H1 (cell line): ENCODE results near the gene ZNF407. TPM values are rescaled to one million over a fixed set of nuclear protein-coding genes. Genes with fewer than 3 reads are reported as not detected.

ENCODE experiments used
- CTCF ChIA-PET: fragments of 300-600 bp; sonication (Branson Sonifier 250); formaldehyde crosslinking; loops from one replicate; lab custom pipeline; 2021; ENCODE audit not compliant: partially characterized antibody; lab: Charles Lee
- POLR2A ChIA-PET: fragments of 300-600 bp; sonication (Branson Sonifier 250); formaldehyde crosslinking; loops from one replicate; lab custom pipeline; 2021; ENCODE audit warnings: inconsistent platforms; ENCODE audit not compliant: partially characterized antibody; lab: Charles Lee
- DNase-seq, 2 experiments: peaks; one replicate each; pipeline versions ENCODE4 v3.0.0 to v3.0.0-alpha.2; 2010 to 2022; ENCODE audit warnings: low spot score in 2 of 2, low read depth in 1 of 2, mixed read lengths in 1 of 2
- FAIRE-seq: peaks from 2 replicates; lab custom pipeline; 2011; peaks lifted over from hg19 to GRCh38; lab: Jason Lieb, UNC
- H2AFZ ChIP-seq: 2 replicates; pipeline ENCODE4 v1.8.1; 2012; ENCODE audit warnings: low read length, inconsistent platforms
- H2AK5ac ChIP-seq: 2 replicates; pipeline ENCODE4 v1.6.1; 2013; ENCODE audit warnings: low read depth, low read length
- H2BK120ac ChIP-seq: replicated peaks from 2 replicates; pipeline ENCODE3; 2013; ENCODE audit warnings: low read depth, low read length, inconsistent platforms
- H2BK12ac ChIP-seq: 2 replicates; pipeline ENCODE4 v1.6.1; 2013; ENCODE audit warnings: low read depth, low read length
- H2BK15ac ChIP-seq: 2 replicates; pipeline ENCODE4 v1.6.1; 2013; ENCODE audit warnings: low read length
- H2BK20ac ChIP-seq: 2 replicates; pipeline ENCODE4 v1.6.1; 2013; ENCODE audit warnings: low read length
- H2BK5ac ChIP-seq: 2 replicates; pipeline ENCODE4 v1.6.1; 2013; ENCODE audit warnings: low read depth, low read length
- H3K14ac ChIP-seq: 2 replicates; pipeline ENCODE4 v1.6.1; 2013; ENCODE audit warnings: inconsistent platforms; ENCODE audit not compliant: insufficient read length
- H3K18ac ChIP-seq: 2 replicates; pipeline ENCODE4 v1.6.1; 2013; ENCODE audit warnings: low read length; ENCODE audit errors: extremely low read depth
- H3K23ac ChIP-seq: 2 replicates; pipeline ENCODE4 v1.6.1; 2013; ENCODE audit warnings: inconsistent platforms; ENCODE audit not compliant: insufficient read length
- H3K23me2 ChIP-seq: 2 replicates; pipeline ENCODE4 v1.6.1; 2013; ENCODE audit warnings: low read depth, low read length
- H3K27ac ChIP-seq: 2 replicates; pipeline ENCODE4 v1.6.1; 2011; ENCODE audit warnings: low read depth, low read length, inconsistent platforms
- H3K27me3 ChIP-seq, 4 experiments: replicated peaks in 1 of 4; 1 replicate in 1 of 4; 2 replicates in 3 of 4; pipeline versions ENCODE4 v1.6.1 to v1.8.1; 2011 to 2013; ENCODE audit warnings: low read length in 3 of 4, mild to moderate bottlenecking in 3 of 4, inconsistent platforms in 2 of 4, mixed read lengths in 2 of 4, moderate library complexity in 1 of 4; ENCODE audit not compliant: control insufficient read depth in 3 of 4, insufficient read depth in 3 of 4; ENCODE audit errors: extremely low read depth in 1 of 4
- H3K36me3 ChIP-seq, 4 experiments: 2 replicates each; pipeline versions ENCODE4 v1.6.1 to v1.8.1; 2011 to 2013; ENCODE audit warnings: mild to moderate bottlenecking in 4 of 4, low read length in 3 of 4, moderate library complexity in 2 of 4, control low read depth in 1 of 4, inconsistent platforms in 1 of 4; ENCODE audit not compliant: insufficient read depth in 4 of 4, control insufficient read depth in 2 of 4
- H3K4ac ChIP-seq: replicated peaks from 2 replicates; pipeline ENCODE3; 2013; ENCODE audit warnings: low read length, low read depth, mixed read lengths, inconsistent platforms; ENCODE audit not compliant: insufficient read length
- H3K4me1 ChIP-seq, 4 experiments: replicated peaks in 1 of 4; 1 replicate in 1 of 4; 2 replicates in 3 of 4; pipeline versions ENCODE4 v1.6.1 to v1.8.1; 2011 to 2013; ENCODE audit warnings: low read length in 3 of 4, inconsistent platforms in 2 of 4, mixed read lengths in 1 of 4; ENCODE audit not compliant: insufficient read depth in 4 of 4, control insufficient read depth in 3 of 4
- H3K4me2 ChIP-seq, 2 experiments: 2 replicates each; pipeline versions ENCODE4 v1.6.1 to v1.8.1; 2011 to 2013; ENCODE audit warnings: low read depth in 2 of 2, low read length in 2 of 2, control low read depth in 1 of 2, inconsistent platforms in 1 of 2, mild to moderate bottlenecking in 1 of 2; ENCODE audit not compliant: insufficient read depth in 1 of 2
- H3K4me3 ChIP-seq, 4 experiments: fragments of 200-600, 300-600 bp in 1 of 4; sonication (generic), shearing (Covaris generic), sonication (Bioruptor Twin) in 1 of 4; 2 replicates each; pipeline versions ENCODE4 v1.5.1 to v1.8.1; 2011 to 2016; ENCODE audit warnings: low read length in 4 of 4, low read depth in 3 of 4, control low read depth in 2 of 4, inconsistent platforms in 2 of 4, mild to moderate bottlenecking in 2 of 4, mixed read lengths in 1 of 4, moderate library complexity in 1 of 4; ENCODE audit not compliant: insufficient read depth in 2 of 4; ENCODE audit errors: extremely low read depth in 1 of 4
- H3K56ac ChIP-seq: replicated peaks from 2 replicates; pipeline ENCODE3; 2013; ENCODE audit warnings: low read depth, mild to moderate bottlenecking, mixed read lengths, low read length, inconsistent platforms; ENCODE audit not compliant: insufficient read length
- H3K79me1 ChIP-seq: 2 replicates; pipeline ENCODE4 v1.6.1; 2013; ENCODE audit warnings: low read depth, low read length, control low read depth
- H3K79me2 ChIP-seq, 2 experiments: 2 replicates each; pipeline versions ENCODE4 v1.6.1 to v1.8.1; 2012 to 2013; ENCODE audit warnings: low read length in 2 of 2, mild to moderate bottlenecking in 2 of 2, inconsistent platforms in 1 of 2; ENCODE audit not compliant: insufficient read depth in 2 of 2, control insufficient read depth in 1 of 2
- H3K9ac ChIP-seq, 4 experiments: replicated peaks in 1 of 4; 1 replicate in 1 of 4; 2 replicates in 3 of 4; pipeline versions ENCODE4 v1.6.1 to v1.8.1; 2011 to 2013; ENCODE audit warnings: low read depth in 3 of 4, low read length in 3 of 4, control low read depth in 2 of 4, mild to moderate bottlenecking in 2 of 4, moderate library complexity in 2 of 4, inconsistent platforms in 1 of 4; ENCODE audit errors: extremely low read depth in 1 of 4
- H3K9me3 ChIP-seq, 2 experiments: 2 replicates each; pipeline versions ENCODE4 v1.6.1 to v1.8.1; 2012 to 2013; ENCODE audit warnings: mild to moderate bottlenecking in 2 of 2, moderate library complexity in 2 of 2, control low read depth in 1 of 2, inconsistent platforms in 1 of 2, low read depth in 1 of 2, low read length in 1 of 2, mixed read lengths in 1 of 2; ENCODE audit not compliant: insufficient read depth in 2 of 2
- H4K20me1 ChIP-seq, 2 experiments: replicated peaks in 1 of 2; 2 replicates each; pipeline versions ENCODE3 to v1.8.1; 2011 to 2013; ENCODE audit warnings: inconsistent platforms in 2 of 2, low read length in 2 of 2, mild to moderate bottlenecking in 1 of 2; ENCODE audit not compliant: insufficient read depth in 2 of 2, control insufficient read depth in 1 of 2
- H4K5ac ChIP-seq: 2 replicates; pipeline ENCODE4 v1.6.1; 2013; ENCODE audit warnings: low read length, low read depth, mixed read lengths, inconsistent platforms; ENCODE audit not compliant: insufficient read length
- H4K8ac ChIP-seq: 2 replicates; pipeline ENCODE4 v1.8.0; 2013; ENCODE audit warnings: mild to moderate bottlenecking, moderate library complexity, low read length, inconsistent platforms; ENCODE audit not compliant: insufficient read depth; ENCODE audit errors: extremely low read depth
- H4K91ac ChIP-seq: replicated peaks from 2 replicates; pipeline ENCODE3; 2013; ENCODE audit warnings: low read length, mixed read lengths, inconsistent platforms; ENCODE audit not compliant: insufficient read length
- CEBPB ChIP-seq: IDR thresholded peaks from 2 replicates; pipeline ENCODE4 v1.6.1; 2012; ENCODE audit warnings: low read depth, low read length
- JUN ChIP-seq: IDR thresholded peaks from 2 replicates; pipeline ENCODE4 v1.6.1; 2011; ENCODE audit warnings: low read depth, mild to moderate bottlenecking, improper control_type of control experiment, low read length
- WGBS, 2 experiments: shearing (Covaris generic) in 1 of 2; methylation state at CpG; one replicate each; pipeline versions ENCODE4 v1.1.6 to v1.1.7; 2013 to 2015; ENCODE audit warnings: low lambda C conversion rate in 2 of 2, mixed read lengths in 2 of 2, inconsistent platforms in 1 of 2, low coverage in 1 of 2, missing lambda C conversion rate in 1 of 2; ENCODE audit not compliant: insufficient replicate concordance in 2 of 2, insufficient coverage in 1 of 2, insufficient read length in 1 of 2; ENCODE audit errors: extremely low coverage in 1 of 2, missing lambda C conversion rate in 1 of 2; 5-methylcytosine and 5-hydroxymethylcytosine counted together
- polyA plus RNA-seq, 7 experiments: library from polyadenylated mRNA; depleted of rRNA in 3 of 7; stranded (reverse) in 5 of 7; unstranded in 2 of 7; fragments of >200 nt in 5 of 7; fragments of 200-250 nt in 2 of 7; gene quantifications; 1 replicate in 5 of 7; 2 replicates in 1 of 7; 4 replicates in 1 of 7; pipeline versions ENCODE4 v1.2.1 to v1.2.3, GENCODE V29; 2011 to 2013; ENCODE audit warnings: missing spikeins in 2 of 7, mixed read lengths in 2 of 7
- total RNA-seq: library from RNA; stranded (reverse); fragmentation: NEBNext Ultra II Directional; extraction: Animal tissue kit (Norgen Biotek cat#: 25700); gene quantifications from 2 replicates; pipeline ENCODE4 v1.2.1, GENCODE V29; 2021

Gene ZNF407
- total and polyA plus RNA-seq, 2 of the 8 experiments (the other 6 are each of a cell fraction or from before 2014, with no cell fraction given) = 1.5 to 6.8 TPM

DNA sequence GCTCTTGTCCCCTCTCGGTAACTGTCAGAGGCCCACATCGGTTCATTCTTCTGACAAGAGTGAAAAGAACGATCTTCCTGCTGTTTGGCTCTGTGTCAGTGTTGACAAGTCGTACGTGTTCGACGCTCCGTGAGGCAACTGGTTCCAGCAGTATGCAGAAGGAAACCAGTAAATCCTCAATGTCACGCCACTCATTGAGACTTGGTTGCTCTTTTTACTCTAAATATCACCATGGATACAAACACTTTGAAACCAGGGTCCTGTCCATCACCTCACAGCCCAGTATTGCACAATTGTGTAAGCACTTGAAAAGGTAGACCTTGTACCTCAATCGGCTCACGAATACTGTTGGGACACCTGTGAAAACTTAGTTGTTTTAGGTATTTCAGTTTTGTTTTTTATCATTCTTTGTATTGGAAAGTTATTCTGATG is 136.4 kb downstream of the ZNF407 start:
- H3K23me2 ChIP-seq = no peaks in the 10 kb centered on the region
- H4K20me1 ChIP-seq = no peaks in the 10 kb centered on the region
- POLR2A ChIA-PET = no interaction called here
- no peaks in the 10 kb centered on the region for H3K79me2 ChIP-seq
- H4K8ac ChIP-seq = no peak overlapping the region
- CTCF ChIA-PET = no interaction called here
- H3K4me2 ChIP-seq = no peak overlapping the region
- H2AFZ ChIP-seq = no peak overlapping the region
- no peak overlapping the region for H3K4ac ChIP-seq
- H2BK120ac ChIP-seq = no peak overlapping the region
- 0 out of 7 replicates have a peak, but pooled peaks cover 0 to 2% (median 0%) of the 10 kb centered on the region in 4 experiments for H3K4me1 ChIP-seq
- no peak overlapping the region for H2BK5ac ChIP-seq
- no peak overlapping the region for H3K14ac ChIP-seq
- no peak overlapping the region for H3K18ac ChIP-seq
- H3K23ac ChIP-seq = no peak overlapping the region
- H3K4me3 ChIP-seq = no peak overlapping the region
- H3K9ac ChIP-seq = no peak overlapping the region
- H3K56ac ChIP-seq = no peak overlapping the region
- no peak overlapping the region for H3K27ac ChIP-seq
- WGBS, 2 experiments = 86% methylated on average over 11 of the region's 11 CpGs; no CpG with 5 or more reads in 1 of the 2 experiments
- no peak overlapping the region for H4K91ac ChIP-seq
- no peaks in the 10 kb centered on the region for H3K9me3 ChIP-seq
- no peak for DNase-seq
- no peak overlapping the region for H2BK20ac ChIP-seq
- no peak overlapping the region for H2BK12ac ChIP-seq
- H2AK5ac ChIP-seq = no peak overlapping the region
- no peak overlapping the region for H4K5ac ChIP-seq
- TF ChIP-seq JUN (no peak), CEBPB (0 out of 2 replicates have a peak, but pooled peaks have one; percentile 7)
- FAIRE-seq = no peak
- no peak overlapping the region for H2BK15ac ChIP-seq
- no peaks in the 10 kb centered on the region for H3K27me3 ChIP-seq
- H3K79me1 ChIP-seq = no peaks in the 10 kb centered on the region
- no peaks in the 10 kb centered on the region for H3K36me3 ChIP-seq
